Activated naive CD8-positive, alpha-beta T cell treated with anti-CD3 and anti-CD28 coated beads, Interleukin-2, amount 50 U/mL, for 24 hours (primary cell): Measurements from ENCODE around the gene COA5.

ENCODE experiments used
- ATAC-seq: fragments of 150-1000 bp; cut with Tn5 transposase; one replicate; pipeline ENCODE4 v1.10.0; 2021
- DNase-seq: peaks from one replicate; pipeline ENCODE4 v3.0.0; 2021
- H3K27ac Mint-ChIP-seq: one replicate; pipeline ENCODE4 v1.8.0; 2021; ENCODE audit warnings: mild to moderate bottlenecking, mixed read lengths
- H3K27me3 Mint-ChIP-seq: one replicate; pipeline ENCODE4 v1.8.0; 2021; ENCODE audit warnings: mixed read lengths
- H3K36me3 Mint-ChIP-seq: one replicate; pipeline ENCODE4 v1.8.0; 2021; ENCODE audit warnings: low read depth, mixed read lengths
- H3K4me1 Mint-ChIP-seq: one replicate; pipeline ENCODE4 v1.8.0; 2021; ENCODE audit warnings: mixed read lengths
- H3K4me3 Mint-ChIP-seq: one replicate; pipeline ENCODE4 v1.8.0; 2021; ENCODE audit warnings: mild to moderate bottlenecking, moderate library complexity, mixed read lengths
- H3K9me3 Mint-ChIP-seq: one replicate; pipeline ENCODE4 v1.8.0; 2021; ENCODE audit warnings: mixed read lengths

COA5 gene

GRCh38 chr2:98558852-98559530 lies 49.3 kb downstream of the COA5 start:
- DNase-seq (no peak), ATAC-seq (no peak)
- H3K36me3 Mint-ChIP-seq = peaks cover 13% of the 10 kb centered on the region
- no peaks in the 10 kb centered on the region for H3K27me3 Mint-ChIP-seq
- peaks cover 33% of the 10 kb centered on the region for H3K4me1 Mint-ChIP-seq
- no peak overlapping the region for H3K4me3 Mint-ChIP-seq
- no peaks in the 10 kb centered on the region for H3K9me3 Mint-ChIP-seq
- no peak overlapping the region for H3K27ac Mint-ChIP-seq

DNA sequence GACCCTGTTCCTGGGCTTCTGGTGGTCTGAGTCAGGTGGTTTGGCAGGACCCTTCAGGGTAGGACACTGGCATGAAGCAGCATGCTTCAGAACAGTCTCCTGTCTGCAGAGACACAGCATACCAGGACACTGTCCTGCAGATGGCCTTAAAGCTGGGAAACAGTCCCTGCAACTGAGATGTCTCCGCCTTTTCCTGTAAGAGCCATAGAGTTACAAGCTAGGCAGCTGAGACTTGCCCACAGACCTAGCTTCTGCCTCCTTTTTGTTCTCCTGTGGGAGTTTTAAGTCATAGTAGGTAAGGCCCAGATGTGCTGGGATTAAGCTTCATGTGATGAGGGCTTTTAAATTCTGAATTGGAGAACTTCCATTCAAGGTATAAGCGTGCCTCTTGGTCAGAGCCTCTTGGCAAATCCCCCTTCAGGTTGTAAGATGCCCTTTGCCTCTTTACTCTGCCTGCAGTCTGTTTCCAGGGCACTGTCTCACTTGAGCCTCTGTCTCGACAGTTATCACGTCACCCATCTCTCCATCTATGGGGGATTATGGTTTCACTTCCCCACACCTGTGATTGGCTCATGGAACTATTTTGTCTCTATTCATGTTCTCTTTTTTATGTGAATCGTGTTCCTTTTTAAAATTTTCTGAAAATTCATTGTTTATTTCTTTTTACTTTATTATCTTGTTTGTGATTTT lies 51.8 kb downstream of the COA5 start:
- Mint-ChIP-seq H3K4me1 (peaks cover 45% of the 10 kb centered on the region), H3K9me3 (no peaks in the 10 kb centered on the region), H3K27ac (no peak overlapping the region), H3K27me3 (no peaks in the 10 kb centered on the region), H3K36me3 (peaks cover 26% of the 10 kb centered on the region), H3K4me3 (no peak overlapping the region)
- ATAC-seq = peak; percentile 52
- no peak for DNase-seq

DNA sequence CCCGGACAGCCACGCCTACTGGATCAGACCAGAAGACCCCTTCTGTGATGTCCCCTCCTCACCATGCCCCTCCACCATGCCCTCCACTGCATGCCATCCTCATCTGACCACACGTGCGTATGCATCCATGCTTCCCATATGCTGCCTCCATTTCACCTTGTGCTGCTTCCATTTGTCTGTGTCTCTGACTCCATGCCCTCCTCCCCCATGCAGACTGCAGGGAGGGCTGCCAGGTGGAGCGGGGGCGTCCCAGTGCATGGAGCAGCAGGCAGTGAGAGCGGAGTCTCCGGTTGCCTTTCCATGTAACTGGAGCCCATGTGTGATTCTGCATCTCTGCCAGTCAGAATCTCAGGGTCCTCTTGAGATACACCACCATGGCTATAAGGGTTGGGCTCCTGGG lies 52.6 kb downstream of the COA5 start:
- no peak for DNase-seq
- Mint-ChIP-seq H3K27me3 (peaks cover 2% of the 10 kb centered on the region), H3K4me3 (no peak overlapping the region), H3K36me3 (peaks cover 27% of the 10 kb centered on the region), H3K27ac (no peak overlapping the region), H3K9me3 (no peaks in the 10 kb centered on the region), H3K4me1 (peaks cover 53% of the 10 kb centered on the region)
- no peak for ATAC-seq

GRCh38 chr2:98554116-98554861 lies 54.0 kb downstream of the COA5 start:
- Mint-ChIP-seq H3K9me3 (no peaks in the 10 kb centered on the region), H3K4me1 (peaks cover 58% of the 10 kb centered on the region), H3K36me3 (peaks cover 27% of the 10 kb centered on the region), H3K27ac (no peak overlapping the region), H3K27me3 (peaks cover 2% of the 10 kb centered on the region), H3K4me3 (no peak overlapping the region)
- DNase-seq (no peak), ATAC-seq (no peak)

DNA sequence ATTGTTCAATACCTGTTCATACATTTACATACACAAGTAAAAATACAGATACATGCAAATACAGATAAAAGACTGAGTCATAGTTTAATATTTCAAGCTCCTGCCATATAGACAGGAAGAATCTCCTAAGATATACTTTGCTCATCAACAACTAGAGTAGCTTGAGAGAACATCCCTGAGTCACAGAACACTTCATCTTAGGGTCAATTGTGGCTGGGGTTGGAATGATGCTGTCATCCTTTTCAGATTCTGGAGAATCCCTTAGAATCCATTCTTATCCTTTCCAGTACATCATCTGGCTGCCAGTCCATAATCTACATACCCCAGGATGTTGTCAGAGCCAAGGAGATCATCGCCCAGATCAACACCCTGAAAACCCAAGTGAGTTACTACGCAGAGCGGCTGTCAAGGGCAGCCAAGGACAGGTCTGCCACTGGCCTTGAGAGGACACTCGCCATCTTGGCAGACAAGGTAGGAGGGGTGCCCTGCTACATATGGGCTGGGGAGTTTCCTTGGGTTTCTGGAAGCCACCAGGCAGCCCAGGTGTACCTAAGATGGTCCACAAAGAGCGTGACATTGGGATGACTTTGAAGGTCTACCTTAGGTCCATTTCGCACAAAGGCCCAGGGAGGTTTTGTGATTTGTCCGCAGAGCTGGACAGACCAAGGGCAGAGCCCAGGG lies 55.7 kb downstream of the COA5 start:
- DNase-seq = no peak
- Mint-ChIP-seq H3K4me3 (no peak overlapping the region), H3K4me1 (peaks cover 63% of the 10 kb centered on the region)

GRCh38 chr2:98551316-98551715 lies 57.0 kb downstream of the COA5 start:
- Mint-ChIP-seq H3K9me3 (no peaks in the 10 kb centered on the region), H3K27ac (peak overlapping the region; percentile 99), H3K36me3 (peaks cover 39% of the 10 kb centered on the region), H3K4me1 (peaks cover 60% of the 10 kb centered on the region), H3K4me3 (peak overlapping the region; percentile 73), H3K27me3 (peaks cover 2% of the 10 kb centered on the region)
- ATAC-seq = peak; percentile 74
- peak; percentile 56 for DNase-seq

More for the DNA sequence above, 55.7 kb downstream of the COA5 start:
- Mint-ChIP-seq H3K36me3 (peaks cover 28% of the 10 kb centered on the region), H3K27ac (peak overlapping the region; percentile 6), H3K9me3 (no peaks in the 10 kb centered on the region), H3K27me3 (peaks cover 2% of the 10 kb centered on the region)
- peak; percentile 29 for ATAC-seq

DNA sequence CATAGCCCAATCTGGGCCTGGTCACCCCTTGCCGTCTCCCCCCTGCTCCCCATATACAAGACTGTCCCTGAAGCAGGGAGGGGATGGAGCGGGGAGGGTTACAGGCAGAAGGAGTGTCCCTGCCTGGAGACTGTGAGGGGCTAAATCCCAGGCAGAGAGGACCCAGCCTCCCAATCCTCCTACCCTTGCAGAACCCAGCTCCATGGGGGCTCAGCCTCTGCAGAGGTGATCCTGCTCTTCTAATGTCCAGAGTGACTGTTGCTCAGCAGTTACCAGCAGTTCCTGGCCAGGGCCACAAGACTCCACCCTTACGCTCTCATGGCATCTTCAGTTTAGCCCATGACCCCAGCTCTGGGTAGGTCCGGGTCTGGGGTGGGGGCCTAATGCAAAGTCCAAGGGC lies 58.1 kb downstream of the COA5 start:
- H3K4me1 Mint-ChIP-seq = peaks cover 53% of the 10 kb centered on the region

More for the DNA sequence above, 58.1 kb downstream of the COA5 start:
- peaks cover 2% of the 10 kb centered on the region for H3K27me3 Mint-ChIP-seq
- H3K4me3 Mint-ChIP-seq = no peak overlapping the region
- DNase-seq (no peak), ATAC-seq (no peak)
- H3K27ac Mint-ChIP-seq = peak overlapping the region; percentile 99
- peaks cover 39% of the 10 kb centered on the region for H3K36me3 Mint-ChIP-seq
- H3K9me3 Mint-ChIP-seq = no peaks in the 10 kb centered on the region
